SK-N-SH (cell line): ENCODE measurements around the gene KCNQ2. TPM values are rescaled to one million over a fixed set of nuclear protein-coding genes. Genes with fewer than 3 reads are reported as not detected.
A peak's percentile ranks its signal among the peaks of the same experiment; 100 is the strongest.

Experiments
- CTCF ChIA-PET: fragments of 300-600, 350-600 bp; formaldehyde crosslinking; extraction: SDS; loops from one replicate; lab custom pipeline; 2021; lab: Yijun Ruan, JAX
- POLR2A ChIA-PET: fragments of 350-600 bp; sonication (Branson Sonifier 250); formaldehyde crosslinking; extraction: SDS; loops from one replicate; lab custom pipeline; 2020; ENCODE audit warnings: antibody characterized with exemption, inconsistent platforms; lab: Yijun Ruan, JAX
- DNase-seq: peaks from one replicate; pipeline ENCODE4 v3.0.0; 2012
- H2AFZ ChIP-seq: fragments of 200-600 bp; sonication (generic); 2 replicates; pipeline ENCODE4 v1.8.1; 2016; ENCODE audit warnings: antibody characterized with exemption, mild to moderate bottlenecking, low read depth
- H3F3A ChIP-seq: fragments of 200-600 bp; sonication (generic); replicated peaks from 2 replicates; pipeline ENCODE3; 2016; ENCODE audit warnings: antibody characterized with exemption, mild to moderate bottlenecking; ENCODE audit not compliant: insufficient read depth
- H3K27ac ChIP-seq, 2 experiments: fragments of 200-500 bp in 1 of 2; fragments of 200-600 bp in 1 of 2; sonication (Bioruptor generic) in 1 of 2; sonication (generic), shearing (Covaris generic) in 1 of 2; 2 replicates each; pipeline versions ENCODE4 v1.5.1 to v1.6.1; 2014 to 2016; ENCODE audit warnings: low read depth in 2 of 2, inconsistent platforms in 1 of 2, low read length in 1 of 2, mild to moderate bottlenecking in 1 of 2, mixed read lengths in 1 of 2
- H3K27me3 ChIP-seq: fragments of 200-600 bp; sonication (generic), shearing (Covaris generic); 2 replicates; pipeline ENCODE4 v1.6.1; 2016; ENCODE audit warnings: mixed run types; ENCODE audit not compliant: insufficient read depth
- H3K36me3 ChIP-seq, 2 experiments: fragments of 200-500 bp in 1 of 2; fragments of 200-600 bp in 1 of 2; sonication (Bioruptor generic) in 1 of 2; sonication (generic) in 1 of 2; replicated peaks in 1 of 2; 2 replicates each; pipeline versions ENCODE3 to v1.5.1; 2014 to 2016; ENCODE audit warnings: low read length in 1 of 2, mild to moderate bottlenecking in 1 of 2; ENCODE audit not compliant: insufficient read depth in 2 of 2, control insufficient read depth in 1 of 2
- H3K4me1 ChIP-seq, 2 experiments: fragments of 200-500 bp in 1 of 2; fragments of 200-600 bp in 1 of 2; sonication (Bioruptor generic) in 1 of 2; sonication (generic), shearing (Covaris generic) in 1 of 2; 2 replicates each; pipeline versions ENCODE4 v1.5.1 to v1.6.1; 2014 to 2016; ENCODE audit warnings: low read depth in 1 of 2, low read length in 1 of 2, mixed run types in 1 of 2; ENCODE audit not compliant: insufficient read depth in 2 of 2, control insufficient read depth in 1 of 2
- H3K4me2 ChIP-seq: fragments of 200-600 bp; sonication (generic), shearing (Covaris generic); 2 replicates; pipeline ENCODE4 v1.6.1; 2017; ENCODE audit warnings: mixed run types
- H3K4me3 ChIP-seq, 2 experiments: fragments of 200-500 bp in 1 of 2; fragments of 200-600 bp in 1 of 2; sonication (Bioruptor generic) in 1 of 2; sonication (generic), shearing (Covaris generic) in 1 of 2; 2 replicates each; pipeline versions ENCODE4 v1.5.1 to v1.8.1; 2014 to 2016; ENCODE audit warnings: low read depth in 2 of 2, inconsistent platforms in 1 of 2, low read length in 1 of 2, mild to moderate bottlenecking in 1 of 2, mixed read lengths in 1 of 2, moderate library complexity in 1 of 2
- H3K79me2 ChIP-seq: fragments of 200-600 bp; sonication (generic); 2 replicates; pipeline ENCODE4 v1.8.1; 2017; ENCODE audit warnings: mild to moderate bottlenecking; ENCODE audit not compliant: insufficient read depth
- H3K9ac ChIP-seq: fragments of 200-600 bp; sonication (generic); 2 replicates; pipeline ENCODE4 v1.6.1; 2017; ENCODE audit warnings: mixed run types
- H3K9me2 ChIP-seq: fragments of 200-600 bp; sonication (generic); 2 replicates; pipeline ENCODE4 v1.6.1; 2017; ENCODE audit warnings: mixed run types
- H3K9me3 ChIP-seq: fragments of 200-600 bp; sonication (generic); 2 replicates; pipeline ENCODE4 v1.6.1; 2017; ENCODE audit warnings: mixed run types, mild to moderate bottlenecking, moderate library complexity
- H4K20me1 ChIP-seq: fragments of 200-600 bp; sonication (generic); 2 replicates; pipeline ENCODE4 v1.6.1; 2017; ENCODE audit warnings: mild to moderate bottlenecking, mixed run types; ENCODE audit not compliant: insufficient read depth
- GATA2 ChIP-seq: sonication (generic); formaldehyde crosslinking; IDR thresholded peaks from 2 replicates; pipeline ENCODE4 v1.5.0; 2020; ENCODE audit warnings: mild to moderate bottlenecking, missing genetic modification reagents
- MXI1 ChIP-seq: IDR thresholded peaks from 2 replicates; pipeline ENCODE4 v1.6.1; 2012; ENCODE audit warnings: mild to moderate bottlenecking, low read depth, low read length, improper control_type of control experiment
- NRF1 ChIP-seq: IDR thresholded peaks from 2 replicates; pipeline ENCODE4 v1.6.1; 2012; ENCODE audit warnings: low read depth, mild to moderate bottlenecking, low read length
- RAD21 ChIP-seq: IDR thresholded peaks from 2 replicates; pipeline ENCODE4 v1.6.1; 2012; ENCODE audit warnings: mild to moderate bottlenecking, low read length
- TCF12 ChIP-seq: IDR thresholded peaks from 2 replicates; pipeline ENCODE4 v1.4.0; 2012
- YY1 ChIP-seq: IDR thresholded peaks from 2 replicates; pipeline ENCODE4 v1.4.0; 2012; ENCODE audit warnings: low read depth, mild to moderate bottlenecking
- WGBS: methylation state at CpG from one replicate; pipeline ENCODE4 v1.1.6; 2017; ENCODE audit warnings: low lambda C conversion rate; 5-methylcytosine and 5-hydroxymethylcytosine counted together
- polyA plus RNA-seq, 3 experiments: library from polyadenylated mRNA; depleted of rRNA; stranded (reverse); fragments of >200 nt; gene quantifications; 2 replicates each; pipeline ENCODE4 v1.2.3, GENCODE V29; 2012
- TF ChIP-seq, protein P1 (sequence below): IDR thresholded peaks from 2 replicates; pipeline ENCODE4 v1.6.1; 2012; ENCODE audit warnings: mild to moderate bottlenecking, low read depth, low read length, moderate library complexity
- TF ChIP-seq, protein P2 (sequence below): fragments of 200-600 bp; sonication (generic); IDR thresholded peaks from 2 replicates; pipeline ENCODE4 v1.6.1; 2017; ENCODE audit warnings: antibody characterized with exemption, mild to moderate bottlenecking, moderate library complexity

KCNQ2 gene
- polyA plus RNA-seq, 1 of the 3 experiments (the other 2 are of a cell fraction) = 3.9 TPM

DNA sequence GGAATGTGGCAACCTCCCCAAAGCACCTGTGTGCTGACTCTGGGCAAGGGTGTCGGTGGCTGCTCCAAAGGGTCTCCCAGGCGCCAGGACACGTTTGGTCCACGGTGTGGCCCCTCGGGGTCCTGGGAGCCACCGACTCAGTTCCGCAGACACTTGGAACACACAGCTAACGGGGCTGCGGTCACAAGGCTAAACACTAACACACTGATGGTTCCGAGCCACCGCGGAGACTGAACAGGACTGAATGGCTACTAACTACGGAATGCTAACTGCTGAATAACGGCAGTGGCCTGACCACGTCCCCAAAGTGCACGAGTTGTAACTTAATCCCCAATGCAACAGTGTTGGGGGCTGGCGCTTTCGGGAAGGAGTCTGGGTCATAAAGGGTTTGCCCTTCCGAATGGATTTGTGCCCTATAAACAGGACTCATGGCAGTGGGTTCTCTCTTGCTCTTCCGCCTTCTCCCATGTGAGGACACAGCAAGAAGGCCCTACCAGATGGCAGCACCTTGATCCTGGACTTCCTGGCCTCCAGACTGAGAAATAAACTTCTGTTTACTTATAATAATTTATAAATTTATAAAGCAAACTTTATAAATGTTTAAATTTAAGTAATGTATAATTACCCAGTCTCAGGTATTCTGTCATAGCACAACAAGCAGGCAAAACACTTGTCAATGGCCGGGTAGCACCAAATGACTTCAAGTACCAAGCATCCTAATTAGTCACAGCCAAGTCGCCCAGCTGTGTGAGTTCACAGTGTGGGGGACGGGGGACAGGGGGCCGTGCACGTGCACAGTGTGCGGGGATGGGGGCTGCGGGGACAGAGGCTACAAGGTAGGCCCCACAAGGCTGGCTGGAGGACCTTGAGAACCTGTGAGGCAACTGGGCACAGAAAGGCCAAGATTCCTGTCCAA lies 28.7 kb upstream of the KCNQ2 start:
- POLR2A ChIA-PET = interaction anchor here (0.6 to 1.1 kb wide), 3 partner anchors 26 to 102 kb away, joined by 3 to 6 read pairs (median 3); no protein-coding TSS in a partner anchor
- no peaks in the 10 kb centered on the region for H3K27me3 ChIP-seq
- peak overlapping the region in 1 of 2 experiments; percentile 67; a peak in 1 of 4 replicates for H3K27ac ChIP-seq
- no peak for DNase-seq
- no peak overlapping the region for H3K9ac ChIP-seq
- peaks cover 0 to 46% of the 10 kb centered on the region in 2 experiments; a peak in 1 of 4 replicates for H3K4me1 ChIP-seq
- no peak for TF ChIP-seq TCF12
- TF ChIP-seq, protein P1, sequence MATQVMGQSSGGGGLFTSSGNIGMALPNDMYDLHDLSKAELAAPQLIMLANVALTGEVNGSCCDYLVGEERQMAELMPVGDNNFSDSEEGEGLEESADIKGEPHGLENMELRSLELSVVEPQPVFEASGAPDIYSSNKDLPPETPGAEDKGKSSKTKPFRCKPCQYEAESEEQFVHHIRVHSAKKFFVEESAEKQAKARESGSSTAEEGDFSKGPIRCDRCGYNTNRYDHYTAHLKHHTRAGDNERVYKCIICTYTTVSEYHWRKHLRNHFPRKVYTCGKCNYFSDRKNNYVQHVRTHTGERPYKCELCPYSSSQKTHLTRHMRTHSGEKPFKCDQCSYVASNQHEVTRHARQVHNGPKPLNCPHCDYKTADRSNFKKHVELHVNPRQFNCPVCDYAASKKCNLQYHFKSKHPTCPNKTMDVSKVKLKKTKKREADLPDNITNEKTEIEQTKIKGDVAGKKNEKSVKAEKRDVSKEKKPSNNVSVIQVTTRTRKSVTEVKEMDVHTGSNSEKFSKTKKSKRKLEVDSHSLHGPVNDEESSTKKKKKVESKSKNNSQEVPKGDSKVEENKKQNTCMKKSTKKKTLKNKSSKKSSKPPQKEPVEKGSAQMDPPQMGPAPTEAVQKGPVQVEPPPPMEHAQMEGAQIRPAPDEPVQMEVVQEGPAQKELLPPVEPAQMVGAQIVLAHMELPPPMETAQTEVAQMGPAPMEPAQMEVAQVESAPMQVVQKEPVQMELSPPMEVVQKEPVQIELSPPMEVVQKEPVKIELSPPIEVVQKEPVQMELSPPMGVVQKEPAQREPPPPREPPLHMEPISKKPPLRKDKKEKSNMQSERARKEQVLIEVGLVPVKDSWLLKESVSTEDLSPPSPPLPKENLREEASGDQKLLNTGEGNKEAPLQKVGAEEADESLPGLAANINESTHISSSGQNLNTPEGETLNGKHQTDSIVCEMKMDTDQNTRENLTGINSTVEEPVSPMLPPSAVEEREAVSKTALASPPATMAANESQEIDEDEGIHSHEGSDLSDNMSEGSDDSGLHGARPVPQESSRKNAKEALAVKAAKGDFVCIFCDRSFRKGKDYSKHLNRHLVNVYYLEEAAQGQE = no peak
- TF ChIP-seq, protein P2, sequence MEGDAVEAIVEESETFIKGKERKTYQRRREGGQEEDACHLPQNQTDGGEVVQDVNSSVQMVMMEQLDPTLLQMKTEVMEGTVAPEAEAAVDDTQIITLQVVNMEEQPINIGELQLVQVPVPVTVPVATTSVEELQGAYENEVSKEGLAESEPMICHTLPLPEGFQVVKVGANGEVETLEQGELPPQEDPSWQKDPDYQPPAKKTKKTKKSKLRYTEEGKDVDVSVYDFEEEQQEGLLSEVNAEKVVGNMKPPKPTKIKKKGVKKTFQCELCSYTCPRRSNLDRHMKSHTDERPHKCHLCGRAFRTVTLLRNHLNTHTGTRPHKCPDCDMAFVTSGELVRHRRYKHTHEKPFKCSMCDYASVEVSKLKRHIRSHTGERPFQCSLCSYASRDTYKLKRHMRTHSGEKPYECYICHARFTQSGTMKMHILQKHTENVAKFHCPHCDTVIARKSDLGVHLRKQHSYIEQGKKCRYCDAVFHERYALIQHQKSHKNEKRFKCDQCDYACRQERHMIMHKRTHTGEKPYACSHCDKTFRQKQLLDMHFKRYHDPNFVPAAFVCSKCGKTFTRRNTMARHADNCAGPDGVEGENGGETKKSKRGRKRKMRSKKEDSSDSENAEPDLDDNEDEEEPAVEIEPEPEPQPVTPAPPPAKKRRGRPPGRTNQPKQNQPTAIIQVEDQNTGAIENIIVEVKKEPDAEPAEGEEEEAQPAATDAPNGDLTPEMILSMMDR = no peak
- TF ChIP-seq MXI1 = no peak
- no peak for TF ChIP-seq RAD21
- TF ChIP-seq GATA2 (CRISPR knock-in tag) = no peak
- TF ChIP-seq YY1 = no peak
- no peak for TF ChIP-seq NRF1
- H3K79me2 ChIP-seq = no peaks in the 10 kb centered on the region
- no peak overlapping the region for H3K4me2 ChIP-seq
- CTCF ChIA-PET = interaction anchor here (1.0 to 2.6 kb wide), 5 partner anchors 18 to 192 kb away, joined by 3 to 11 read pairs (median 6); partner anchors contain the start of genes PPDPF and PTK6
- WGBS = 83% methylated on average over 21 of the region's 27 CpGs
- no peaks in the 10 kb centered on the region for H3K9me2 ChIP-seq
- H4K20me1 ChIP-seq = no peaks in the 10 kb centered on the region; the same call in 1 of the 2 replicates
- no peak overlapping the region for H2AFZ ChIP-seq
- H3K9me3 ChIP-seq = no peaks in the 10 kb centered on the region
- H3K36me3 ChIP-seq = no peaks in the 10 kb centered on the region
- peaks cover 7% of the 10 kb centered on the region for H3F3A ChIP-seq
- no peak overlapping the region for H3K4me3 ChIP-seq
